T-helper 1 cell treated with Interleukin-12 subunit alpha and Interleukin-12 subunit beta and Interleukin-4 antibody, amounts not matched to agents 30 ng/mL and 1 ng/mL, for 36 hours (primary cell): ENCODE measurements around the gene CLDN20. TPM values are rescaled to one million over a fixed set of nuclear protein-coding genes. Genes with fewer than 3 reads are reported as not detected.

Source experiments
- intact Hi-C: fragments of 100-400 bp; cut with micrococcal nuclease; formaldehyde crosslinking; loops from one replicate; pipeline ENCODE4 v1.15.1; 2024
- total RNA-seq: library from RNA; stranded (reverse); gene quantifications from 2 replicates; pipeline ENCODE4 v1.2.3, GENCODE V29; 2022

Gene CLDN20
- total RNA-seq, 1 donor from 2014 or later = not detected

DNA sequence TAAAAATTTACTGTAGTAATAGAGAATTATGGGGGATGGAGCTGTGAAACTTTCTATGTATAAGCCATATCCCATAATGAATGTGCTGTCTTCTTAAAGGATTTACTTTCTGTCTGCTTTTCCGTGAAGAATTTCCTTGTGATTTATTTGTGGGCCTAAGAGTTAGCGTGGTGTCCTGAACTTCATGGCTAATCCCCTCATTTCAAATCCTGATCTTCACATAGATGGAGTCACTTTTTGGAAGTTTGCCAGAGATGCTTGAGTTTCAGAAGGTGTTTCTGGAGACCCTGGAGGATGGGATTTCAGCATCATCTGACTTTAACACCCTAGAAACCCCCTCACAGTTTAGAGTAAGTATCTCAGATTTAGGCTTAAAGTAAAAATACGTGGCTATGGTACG, 19.4 kb upstream of the CLDN20 start:
- intact Hi-C loops = no loop called here

DNA sequence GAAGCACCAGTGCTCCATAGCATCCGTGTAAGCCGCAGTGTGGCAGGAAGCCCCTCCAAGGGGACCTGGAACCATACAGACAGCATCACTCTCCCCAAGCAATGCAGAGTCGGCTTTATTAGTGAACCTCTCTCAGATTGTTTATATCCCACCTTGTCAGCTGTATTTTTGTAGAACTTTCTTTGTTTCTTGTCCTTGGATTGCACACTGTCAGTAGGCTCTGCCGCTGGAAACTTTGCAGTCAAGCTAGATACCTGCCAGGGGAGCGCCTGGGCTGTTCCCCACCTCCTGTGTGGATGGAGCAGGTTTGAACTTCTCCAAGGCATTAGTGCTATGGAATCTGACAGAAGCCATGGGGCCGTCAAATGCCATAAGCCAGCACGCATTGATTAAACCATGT, 18.6 kb upstream of the CLDN20 start:
- intact Hi-C loops = no loop called here

DNA sequence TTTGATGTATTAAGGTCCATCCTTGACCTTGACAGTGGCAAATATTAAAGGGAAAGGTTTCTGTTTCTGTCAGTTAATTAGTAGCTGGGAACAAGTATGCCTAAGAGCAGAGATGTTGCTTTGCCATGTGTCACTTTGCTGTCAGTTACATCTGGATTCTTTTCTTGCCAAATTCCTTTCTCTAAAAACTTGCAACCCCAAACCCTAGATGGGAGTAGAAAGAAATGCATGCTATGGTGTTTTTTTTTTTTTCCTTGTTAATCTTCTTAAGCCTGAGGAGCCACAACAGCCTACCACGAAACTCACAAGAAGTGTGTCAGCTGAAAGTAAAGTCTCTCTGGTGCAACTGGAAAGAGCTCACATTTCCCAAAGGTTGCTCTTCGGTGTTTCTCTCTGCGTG, 18.0 kb upstream of the CLDN20 start:
- intact Hi-C loops = no loop called here

DNA sequence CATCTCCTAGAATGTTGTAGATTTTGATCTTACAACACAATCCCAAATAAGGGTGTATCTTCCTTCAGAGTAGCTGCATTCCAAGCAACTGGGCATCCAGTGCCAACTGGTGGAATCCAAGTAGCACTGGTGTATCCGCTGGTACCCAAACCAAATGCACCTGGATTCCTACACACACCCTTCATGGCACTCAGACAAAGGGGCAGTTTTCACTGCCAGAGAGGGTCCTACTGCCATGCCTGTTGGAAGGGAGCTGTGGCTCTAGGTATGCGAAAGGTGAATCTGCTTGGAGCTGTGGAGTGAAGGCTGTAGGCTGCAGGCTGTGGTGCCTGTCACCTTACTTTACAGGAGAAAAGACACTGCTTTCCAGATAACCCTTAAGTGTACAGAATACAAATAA, 17.0 kb upstream of the CLDN20 start:
- intact Hi-C loops = no loop called here

DNA sequence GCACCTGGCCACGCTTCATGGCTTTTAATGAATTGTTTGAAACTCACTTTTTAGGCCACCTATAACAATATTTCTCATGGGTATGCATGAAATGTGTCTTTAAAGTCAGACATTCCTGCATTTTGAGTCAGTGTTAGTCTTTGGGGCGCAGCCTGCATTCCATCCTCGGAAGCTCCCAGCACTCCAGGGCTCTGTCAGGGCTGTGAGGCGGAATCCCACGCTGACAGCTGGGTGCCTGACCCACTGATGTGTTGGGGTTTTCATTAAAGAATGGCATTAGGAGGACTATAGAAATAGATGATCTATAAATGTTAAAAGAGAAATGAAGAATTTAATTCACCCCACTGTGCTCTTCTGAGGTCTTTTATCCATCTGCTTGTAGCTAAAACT, 16.2 kb upstream of the CLDN20 start:
- intact Hi-C loops = loop anchor here (1.0 to 2.0 kb wide), 4 partner anchors 23 to 572 kb away; no protein-coding TSS in a partner anchor

DNA sequence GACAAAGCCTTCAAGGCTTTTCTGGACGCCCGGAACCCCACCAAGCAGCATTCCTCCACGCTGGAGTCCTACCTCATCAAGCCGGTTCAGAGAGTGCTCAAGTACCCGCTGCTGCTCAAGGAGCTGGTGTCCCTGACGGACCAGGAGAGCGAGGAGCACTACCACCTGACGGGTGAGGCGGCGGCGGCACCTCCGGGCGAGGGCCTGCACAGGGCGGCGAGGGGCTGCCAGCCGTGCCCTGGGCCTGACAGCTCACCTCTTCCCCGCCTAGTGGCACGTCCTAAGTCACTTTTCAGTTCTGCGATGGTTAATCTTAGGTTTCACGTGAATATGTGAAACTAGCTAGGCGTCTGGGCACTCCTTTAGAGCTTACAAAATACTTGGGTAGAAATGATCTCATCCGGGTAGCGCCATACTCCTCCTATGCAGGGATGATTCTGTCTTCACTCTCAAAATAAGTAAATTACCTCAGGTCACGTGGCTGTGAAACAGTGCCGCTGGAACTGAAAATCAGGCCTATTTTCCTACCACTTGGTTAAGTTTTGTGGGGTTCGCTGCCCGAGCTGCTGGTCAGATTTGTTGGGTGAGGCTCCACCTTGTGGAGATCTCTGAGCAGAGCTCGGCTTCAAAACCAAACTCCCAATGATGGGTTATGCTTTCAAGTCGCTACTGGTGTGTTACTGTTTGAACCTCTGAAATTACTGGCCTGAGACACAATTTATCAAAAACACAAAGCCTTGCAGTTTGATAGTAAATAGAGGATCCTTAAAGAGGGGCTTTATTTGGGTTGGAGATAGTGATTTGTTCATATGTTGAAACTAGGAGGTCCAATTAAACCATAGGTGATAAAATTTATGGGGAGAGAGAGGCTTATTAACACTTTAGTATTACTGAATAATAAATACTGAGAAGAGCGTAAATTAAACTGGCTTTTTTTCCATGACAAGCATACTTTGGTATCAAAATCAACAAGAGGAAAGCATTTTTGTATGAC, 15.5 kb upstream of the CLDN20 start:
- intact Hi-C loops = loop anchor here (1.0 to 2.0 kb wide), 4 partner anchors 24 to 573 kb away; no protein-coding TSS in a partner anchor

DNA sequence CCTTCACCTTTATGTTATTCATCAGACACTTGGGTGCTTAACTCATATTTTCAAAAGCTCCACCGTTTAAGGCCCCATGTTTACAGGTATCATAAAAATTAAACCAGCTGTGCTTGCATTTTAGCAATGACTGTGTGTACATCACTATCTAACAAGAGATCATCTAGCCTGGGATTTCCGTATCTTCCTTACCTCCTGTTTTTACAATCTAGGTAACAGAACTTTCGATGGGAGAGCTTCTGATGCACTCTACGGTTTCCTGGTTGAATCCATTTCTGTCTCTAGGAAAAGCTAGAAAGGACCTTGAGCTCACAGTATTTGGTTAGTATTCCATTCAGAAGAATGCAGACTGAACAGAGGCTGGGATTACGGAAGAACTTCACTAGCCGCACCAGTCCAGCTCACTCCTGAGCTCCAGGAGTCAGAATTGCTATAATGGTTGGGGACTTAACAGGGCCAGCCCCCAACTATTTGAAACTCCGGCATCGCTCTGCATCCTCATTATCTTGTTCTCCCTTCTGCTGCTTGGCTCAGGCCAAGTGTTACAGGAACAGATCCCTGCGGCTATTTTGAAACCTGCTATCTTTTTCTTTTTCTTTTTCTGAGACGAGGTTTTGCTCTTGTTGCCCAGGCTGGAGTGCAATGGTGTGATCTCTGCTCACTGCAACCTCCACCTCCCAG, 13.0 kb upstream of the CLDN20 start:
- intact Hi-C loops = no loop called here

DNA sequence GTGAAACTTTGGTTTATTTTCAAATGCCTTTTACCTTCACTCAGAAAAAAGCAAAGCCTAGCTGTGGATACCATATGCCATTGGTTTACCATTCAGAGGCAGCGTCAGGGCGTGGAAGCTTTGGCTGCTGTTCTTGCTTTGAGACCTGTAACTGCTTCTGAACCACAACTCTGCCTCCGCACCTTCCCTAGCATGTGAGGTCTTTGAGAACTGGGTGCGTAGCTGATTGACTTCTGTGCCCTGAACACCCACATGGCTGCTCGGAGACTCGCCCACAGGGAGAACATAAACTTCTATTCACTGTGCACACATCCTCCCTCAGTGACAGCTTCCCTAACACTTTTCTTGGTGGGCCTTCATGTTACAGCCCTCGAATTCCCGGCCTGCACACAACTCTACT, 11.2 kb upstream of the CLDN20 start:
- intact Hi-C loops = no loop called here

DNA sequence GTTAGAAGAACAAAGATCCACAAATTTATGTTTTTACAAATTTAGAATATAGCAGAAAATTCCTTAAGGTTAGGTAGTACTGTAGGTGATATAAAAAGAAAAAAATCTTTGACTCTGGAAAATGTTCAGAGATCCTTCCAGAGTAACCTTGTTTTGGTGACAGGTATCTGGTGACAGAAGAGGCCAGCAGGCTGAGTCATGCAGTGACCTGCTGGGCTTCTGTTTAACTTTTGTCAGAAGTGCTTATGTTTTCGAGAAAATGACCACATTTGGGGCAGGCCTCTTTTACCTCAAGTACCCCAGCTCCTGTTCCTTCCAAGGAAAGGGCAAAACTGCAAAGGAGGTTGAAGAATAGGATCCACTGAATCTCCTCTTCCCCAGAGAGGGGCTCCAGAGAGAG, 10.5 kb upstream of the CLDN20 start:
- intact Hi-C loops = no loop called here

DNA sequence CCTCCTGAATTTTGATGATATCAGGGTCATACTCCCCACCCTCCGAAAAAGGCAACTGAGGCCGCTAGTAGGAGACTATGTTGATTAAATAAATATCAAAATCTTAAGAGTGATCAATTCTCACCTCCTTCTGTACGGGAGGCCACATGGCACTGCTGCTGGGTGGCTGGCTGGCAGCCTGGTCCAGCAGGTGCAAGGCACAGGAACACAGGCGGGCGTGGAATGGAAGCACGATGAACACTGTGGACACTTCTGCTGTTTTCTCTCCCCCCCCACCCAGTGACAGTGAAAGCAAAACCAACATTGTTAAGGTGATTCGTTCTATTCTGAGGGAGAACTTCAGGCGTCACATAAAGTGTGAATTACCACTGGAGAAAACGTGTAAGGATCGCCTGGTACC, 9.7 kb upstream of the CLDN20 start:
- intact Hi-C loops = no loop called here

DNA sequence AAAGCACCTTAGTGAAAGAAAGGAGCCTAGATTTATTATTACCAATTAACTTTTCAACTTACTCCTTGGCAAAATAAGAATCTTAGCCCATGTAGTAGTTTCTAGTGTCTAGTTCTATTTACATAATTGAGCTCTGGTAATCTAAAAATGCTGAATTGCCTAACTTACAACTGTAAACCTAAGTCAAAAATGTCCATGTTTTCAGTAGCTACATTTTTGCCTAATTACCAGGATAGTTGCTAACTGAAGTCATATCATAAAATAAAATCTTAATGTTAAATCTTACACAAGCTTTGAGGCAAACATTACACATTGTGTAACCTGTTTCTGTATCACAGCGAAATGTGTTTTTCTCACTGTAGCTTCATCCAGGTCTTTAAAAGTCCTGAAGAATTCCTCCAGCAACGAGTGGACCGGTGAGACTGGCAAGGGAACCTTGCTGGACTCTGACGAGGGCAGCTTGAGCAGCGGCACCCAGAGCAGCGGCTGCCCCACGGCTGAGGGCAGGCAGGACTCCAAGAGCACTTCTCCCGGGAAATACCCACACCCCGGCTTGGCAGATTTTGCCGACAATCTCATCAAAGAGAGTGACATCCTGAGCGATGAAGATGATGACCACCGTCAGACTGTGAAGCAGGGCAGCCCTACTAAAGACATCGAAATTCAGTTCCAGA, 7.6 kb upstream of the CLDN20 start:
- intact Hi-C loops = no loop called here

DNA sequence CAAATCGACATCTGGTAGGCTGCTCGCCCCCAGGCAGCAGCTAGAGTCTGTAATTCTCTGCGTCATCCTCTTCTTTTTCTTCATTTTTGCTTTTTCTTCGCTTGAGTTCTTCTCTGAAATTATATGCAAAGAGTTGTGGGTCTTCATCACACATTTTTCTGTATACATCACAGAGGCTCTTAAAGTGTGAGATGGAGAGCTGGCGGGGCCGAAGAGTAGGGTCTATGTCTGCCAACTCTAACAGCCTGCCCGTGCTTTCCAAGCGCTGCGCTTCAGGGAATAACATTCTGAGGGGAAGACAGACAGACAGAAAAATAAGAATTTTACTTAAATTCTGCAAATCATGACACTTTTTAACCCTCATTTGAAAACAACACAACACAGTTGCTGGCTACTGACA, 6.0 kb upstream of the CLDN20 start:
- intact Hi-C loops = no loop called here

DNA sequence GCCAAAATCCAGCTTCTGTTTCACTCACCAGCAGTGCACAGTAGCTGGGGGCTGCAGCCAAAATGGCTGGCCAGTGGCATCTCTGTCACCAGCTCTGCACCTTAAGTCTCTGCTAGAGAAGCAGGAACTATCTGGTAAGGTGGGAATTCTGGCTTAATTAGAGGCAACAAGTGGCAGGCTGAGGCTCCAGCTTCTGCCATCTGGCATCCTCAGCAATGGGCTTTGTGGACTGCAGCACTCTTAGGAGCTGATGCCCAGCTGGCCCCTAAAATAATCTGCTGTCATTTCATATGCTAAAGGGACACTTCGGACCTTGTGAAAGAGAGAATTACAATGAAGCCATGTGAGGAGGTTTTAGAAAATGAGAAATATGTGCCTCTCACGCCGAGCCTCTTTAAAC, 4.6 kb upstream of the CLDN20 start:
- intact Hi-C loops = no loop called here

DNA sequence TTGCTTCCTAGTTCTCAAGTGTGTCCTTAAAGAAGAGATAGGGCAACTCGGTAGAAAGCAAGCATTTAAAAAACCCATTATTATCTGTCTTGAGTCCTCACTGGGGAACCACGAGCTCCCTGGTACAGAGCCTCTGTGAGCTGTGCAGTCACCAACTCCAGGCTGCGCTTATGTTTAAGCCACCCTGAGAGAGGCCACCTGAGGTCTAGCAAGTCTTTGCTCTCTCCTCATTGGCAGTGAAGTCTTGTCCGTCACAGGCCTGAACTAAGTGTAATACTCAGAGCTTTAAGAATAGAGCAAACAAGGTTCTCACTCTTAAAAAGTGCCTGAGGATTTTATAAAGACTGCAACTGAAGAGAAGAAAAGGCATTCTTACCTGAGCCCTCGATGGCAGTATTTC, 3.9 kb upstream of the CLDN20 start:
- intact Hi-C loops = loop anchor here (5.0 kb wide), 1 partner anchor 393 kb away; no protein-coding TSS in a partner anchor

DNA sequence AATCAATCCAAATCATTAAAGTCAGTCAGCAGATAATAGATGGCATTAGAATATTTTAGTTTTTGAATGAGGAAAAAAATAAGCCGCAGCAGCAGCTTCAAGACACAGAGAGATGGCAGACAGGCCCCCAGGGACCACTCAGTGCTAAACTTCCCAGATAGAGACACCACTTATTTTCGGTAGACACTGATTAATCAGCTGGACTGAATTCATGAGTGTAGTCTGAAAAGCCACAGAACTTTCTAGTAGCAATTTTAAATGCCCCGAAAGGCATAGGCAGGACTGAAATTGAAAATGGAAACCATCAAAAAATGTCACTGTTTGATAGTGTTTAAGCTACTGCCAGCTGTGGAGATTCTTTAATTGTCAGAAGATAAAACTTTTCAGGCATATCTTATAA, 3.1 kb upstream of the CLDN20 start:
- intact Hi-C loops = loop anchor here (5.0 kb wide), 1 partner anchor 393 kb away; no protein-coding TSS in a partner anchor

DNA sequence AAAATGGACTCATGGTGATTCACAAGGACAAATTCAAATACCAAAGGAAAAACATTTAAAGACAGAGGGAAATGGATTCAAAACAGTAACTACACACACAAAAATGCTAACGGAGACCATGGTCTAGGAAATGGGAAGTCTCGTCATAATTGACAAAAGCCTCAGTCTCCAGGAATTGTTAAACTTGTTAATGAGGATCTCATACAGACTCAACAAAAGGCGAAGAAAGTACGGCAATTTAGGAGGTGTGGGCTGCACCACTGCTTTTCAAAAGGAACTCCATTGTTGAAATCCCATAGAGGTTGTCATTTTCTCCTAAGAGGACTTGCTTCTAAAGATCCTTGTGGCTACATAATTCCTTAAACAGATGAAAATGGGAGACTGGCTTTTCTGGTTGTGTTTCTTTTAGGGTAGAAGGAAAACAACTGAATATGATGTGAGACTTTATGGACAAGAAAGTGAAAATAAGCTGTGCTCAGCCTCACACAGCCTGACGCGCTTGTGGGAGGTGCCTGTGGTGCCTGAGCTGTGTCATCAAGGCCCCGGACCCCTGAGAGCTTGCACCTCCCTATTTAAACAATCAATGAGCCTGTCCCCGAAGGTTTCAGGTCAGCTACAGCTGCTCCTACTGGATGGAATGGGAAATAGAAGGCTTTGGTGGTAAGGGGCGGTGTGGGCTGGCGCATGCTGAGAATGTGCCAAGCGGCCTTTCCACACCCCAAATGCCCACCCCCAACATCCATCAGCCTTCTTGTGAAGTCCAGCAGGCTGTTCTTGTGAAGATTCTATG, 2.5 kb upstream of the CLDN20 start:
- intact Hi-C loops = loop anchor here (5.0 kb wide), 1 partner anchor 394 kb away; no protein-coding TSS in a partner anchor

DNA sequence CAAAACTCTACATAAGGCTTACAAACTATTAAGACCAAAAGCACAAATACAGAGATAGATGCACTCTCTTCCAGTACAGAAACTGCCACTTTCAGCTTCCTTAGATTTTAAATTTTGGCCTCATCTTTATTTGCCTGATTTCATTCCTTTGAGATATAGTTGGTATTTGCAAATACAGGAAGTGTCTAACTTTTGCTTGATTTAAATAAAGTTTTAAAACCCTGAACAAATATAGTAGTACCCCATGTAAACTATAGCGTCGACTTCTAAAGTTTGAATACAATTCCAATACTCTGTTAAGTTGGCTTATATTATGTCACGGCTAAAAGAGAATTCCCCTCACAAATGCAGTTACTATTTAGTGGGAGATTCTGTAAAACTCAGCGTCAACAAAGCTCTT, 1.2 kb upstream of the CLDN20 start:
- intact Hi-C loops = loop anchor here (5.0 kb wide), 1 partner anchor 395 kb away; no protein-coding TSS in a partner anchor

DNA sequence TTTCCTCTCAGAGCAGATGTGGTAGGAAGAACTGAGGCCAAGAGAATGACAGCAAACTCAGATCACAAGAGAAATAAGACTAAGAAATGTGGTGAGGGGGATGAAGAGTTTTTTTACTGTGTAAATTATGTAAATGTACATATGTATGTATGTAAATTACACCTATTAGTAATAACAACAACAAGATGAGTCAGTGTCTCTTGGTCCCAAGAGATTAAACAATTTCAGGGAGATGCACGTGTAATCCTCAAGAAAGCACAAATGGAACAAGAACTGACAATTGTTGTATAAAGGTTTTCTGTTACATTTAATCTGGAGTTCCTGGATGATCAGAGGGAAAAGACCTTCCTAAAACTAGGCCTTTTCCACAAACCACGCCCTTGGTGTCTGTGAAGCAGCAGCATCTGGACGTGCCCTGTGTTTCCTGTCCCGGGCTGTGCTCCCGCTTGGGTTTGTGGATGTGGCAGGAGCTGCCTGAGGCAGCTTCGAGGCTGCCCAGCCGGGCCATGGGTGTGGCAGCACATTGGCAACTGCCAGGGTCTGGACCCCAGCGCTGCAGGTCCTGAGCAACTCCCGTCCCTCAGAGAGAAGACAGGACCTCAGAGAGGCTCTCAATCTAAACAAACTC, 994 bp downstream of the CLDN20 start:
- intact Hi-C loops = loop anchor here (5.0 kb wide), 1 partner anchor 398 kb away; no protein-coding TSS in a partner anchor

DNA sequence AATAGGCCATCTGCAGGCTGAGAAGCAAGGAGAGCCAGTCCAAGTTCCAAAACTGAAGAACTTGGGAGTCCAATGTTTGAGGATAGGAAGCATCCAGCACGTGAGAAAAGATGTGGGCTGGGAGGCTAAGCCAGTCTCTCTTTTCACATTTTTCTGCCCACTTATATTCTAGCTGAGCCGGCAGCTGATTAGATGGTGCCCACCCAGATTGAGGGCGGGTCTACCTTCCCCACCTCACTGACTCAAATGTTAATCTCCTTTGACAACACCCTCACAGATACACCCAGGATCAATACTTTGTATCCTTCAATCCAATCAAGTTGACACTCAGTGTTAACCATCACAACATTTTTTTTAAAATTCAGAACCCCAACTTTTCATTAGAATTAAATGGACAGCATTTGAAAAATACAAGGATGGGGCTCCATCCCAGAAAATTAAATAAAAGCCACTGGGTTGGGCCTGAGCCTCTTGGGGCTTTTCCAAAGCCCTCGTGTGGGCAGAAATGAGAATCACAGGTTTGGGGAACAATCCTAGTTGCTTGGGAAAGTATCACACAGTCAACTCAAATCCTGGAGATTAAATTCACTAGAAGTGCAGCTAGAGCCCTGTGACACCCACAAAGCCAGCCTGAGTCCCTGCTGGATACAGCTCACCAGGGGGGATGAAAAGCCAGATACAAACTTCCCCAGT, 2.2 kb downstream of the CLDN20 start:
- intact Hi-C loops = no loop called here

DNA sequence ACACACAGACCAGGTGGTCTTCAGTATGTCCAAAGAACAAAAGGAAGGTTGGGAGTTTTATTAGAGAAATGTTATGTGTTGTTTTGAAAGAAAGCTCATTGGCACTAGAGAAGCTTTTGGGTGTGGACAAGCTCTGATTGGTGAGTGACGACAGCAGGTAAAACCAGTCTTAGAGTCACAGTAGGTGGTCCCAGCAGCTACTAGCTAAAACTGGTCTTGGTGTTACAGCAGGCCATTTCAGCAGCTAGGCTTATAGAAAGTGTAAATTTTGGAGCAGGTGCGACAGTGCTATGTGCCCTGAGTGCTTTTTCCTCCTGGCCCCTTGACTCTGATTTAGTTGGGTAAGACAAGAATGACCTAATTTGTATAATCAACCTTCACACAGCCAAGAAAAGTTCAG, 3.6 kb downstream of the CLDN20 start:
- intact Hi-C loops = no loop called here
